Measurements from ENCODE around the gene SPATA45.

The SPATA45 gene

GRCh38 chr1:212847549-212847948, at the start of gene SPATA45:
Gene SPATA45, minus strand, starts transcription at chr1:212847649. Its CDS starts 11,500 bp downstream, at chr1:212836149.
- Mint-ChIP-seq H3K9me3 (no peaks in the 10 kb centered on the region), H3K4me3 (no peak within 1 kb of the TSS), H3K4me1 (no peaks in the 10 kb centered on the region), H3K36me3 (ENCODE audit: low read depth) (peaks cover 4% of the 10 kb centered on the region), H3K27me3 (ENCODE audit: low read depth) (no peaks in the 10 kb centered on the region), H3K27ac (no peak within 1 kb of the TSS)
- TF ChIP-seq CTCF (IDR thresholded peaks at IDR 0.05; ENCODE audit: unreplicated experiment in 3 of 3): no peak

DNA sequence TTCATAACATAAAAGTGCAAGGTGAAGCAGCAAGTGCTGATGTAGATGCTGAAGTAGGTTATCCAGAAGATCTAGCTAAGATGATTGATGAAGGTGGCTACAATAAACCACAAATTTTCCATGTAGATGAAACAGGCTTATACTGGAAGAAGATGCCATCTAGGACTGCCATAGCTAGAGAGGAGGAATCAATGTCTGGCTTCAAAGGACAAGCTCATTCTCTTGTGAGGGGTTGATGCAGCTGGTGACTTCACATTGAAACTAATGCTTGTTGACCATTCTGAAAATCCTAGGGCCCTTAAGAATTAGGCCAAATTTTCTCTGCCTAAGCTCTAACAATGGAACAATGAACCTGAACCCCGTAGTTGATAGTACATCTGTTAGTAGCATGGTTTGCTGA, 44.7 kb upstream of the SPATA45 start:
- Mint-ChIP-seq H3K27ac (no peak overlapping the region), H3K4me3 (no peak overlapping the region), H3K36me3 (ENCODE audit: low read depth) (peaks cover 81% of the 10 kb centered on the region), H3K4me1 (no peaks in the 10 kb centered on the region), H3K27me3 (ENCODE audit: low read depth) (no peaks in the 10 kb centered on the region), H3K9me3 (no peaks in the 10 kb centered on the region)
- no peak for TF ChIP-seq CTCF (IDR thresholded peaks at IDR 0.05; ENCODE audit: unreplicated experiment in 3 of 3)

GRCh38 chr1:212884592-212884991, 37.1 kb upstream of the SPATA45 start:
- Mint-ChIP-seq H3K4me3 (no peak overlapping the region), H3K36me3 (ENCODE audit: low read depth) (peaks cover 48% of the 10 kb centered on the region), H3K9me3 (no peaks in the 10 kb centered on the region), H3K4me1 (no peaks in the 10 kb centered on the region), H3K27ac (no peak overlapping the region), H3K27me3 (ENCODE audit: low read depth) (no peaks in the 10 kb centered on the region)
- TF ChIP-seq CTCF (IDR thresholded peaks at IDR 0.05; ENCODE audit: unreplicated experiment in 3 of 3): no peak

GRCh38 chr1:212879947-212880690, 32.7 kb upstream of the SPATA45 start:
- H3K9me3 Mint-ChIP-seq: no peaks in the 10 kb centered on the region
- no peaks in the 10 kb centered on the region for H3K27me3 Mint-ChIP-seq (ENCODE audit: low read depth)
- no peaks in the 10 kb centered on the region for H3K4me1 Mint-ChIP-seq
- H3K4me3 Mint-ChIP-seq: no peak overlapping the region
- no peak for TF ChIP-seq CTCF (IDR thresholded peaks at IDR 0.05; ENCODE audit: unreplicated experiment in 3 of 3)
- H3K27ac Mint-ChIP-seq: no peak overlapping the region
- H3K36me3 Mint-ChIP-seq (ENCODE audit: low read depth): peaks cover 45% of the 10 kb centered on the region

GRCh38 chr1:212878418-212878817, 31.0 kb upstream of the SPATA45 start:
- no peak for TF ChIP-seq CTCF (IDR thresholded peaks at IDR 0.05; ENCODE audit: unreplicated experiment in 3 of 3)
- Mint-ChIP-seq H3K36me3 (ENCODE audit: low read depth) (peaks cover 46% of the 10 kb centered on the region), H3K9me3 (no peaks in the 10 kb centered on the region), H3K4me3 (no peak overlapping the region), H3K4me1 (no peaks in the 10 kb centered on the region), H3K27ac (no peak overlapping the region), H3K27me3 (ENCODE audit: low read depth) (no peaks in the 10 kb centered on the region)

- Mint-ChIP-seq H3K4me1 (no peaks in the 10 kb centered on the region), H3K36me3 (ENCODE audit: low read depth) (peaks cover 43% of the 10 kb centered on the region), H3K27me3 (ENCODE audit: low read depth) (no peaks in the 10 kb centered on the region), H3K27ac (no peak overlapping the region), H3K9me3 (no peaks in the 10 kb centered on the region), H3K4me3 (no peak overlapping the region)
- TF ChIP-seq CTCF (IDR thresholded peaks at IDR 0.05; ENCODE audit: unreplicated experiment in 3 of 3): no peak
Measured at GRCh38 chr1:212873518-212873917, 26.1 kb upstream of the SPATA45 start.

All from nephron (organoid).